Loucy (cell line): ENCODE measurements around the gene MALL.
"Not testable (repeated sequence)": the region's sequence is repeated elsewhere in the genome, so short reads cannot be mapped to it uniquely, and the experiment has no call there.

Experiments
- CTCF ChIP-seq: fragments of 200-600 bp; sonication (generic); conservative IDR thresholded peaks from 2 replicates; pipeline ENCODE4 v1.5.1; 2014; ENCODE audit warnings: mild to moderate bottlenecking, antibody characterized with exemption, low read length
- EZH2phosphoT487 ChIP-seq: fragments of 200-600 bp; IDR thresholded peaks from 2 replicates; pipeline ENCODE4 v1.6.1; 2018; ENCODE audit warnings: antibody characterized with exemption, mild to moderate bottlenecking, moderate library complexity, borderline replicate concordance

DNA sequence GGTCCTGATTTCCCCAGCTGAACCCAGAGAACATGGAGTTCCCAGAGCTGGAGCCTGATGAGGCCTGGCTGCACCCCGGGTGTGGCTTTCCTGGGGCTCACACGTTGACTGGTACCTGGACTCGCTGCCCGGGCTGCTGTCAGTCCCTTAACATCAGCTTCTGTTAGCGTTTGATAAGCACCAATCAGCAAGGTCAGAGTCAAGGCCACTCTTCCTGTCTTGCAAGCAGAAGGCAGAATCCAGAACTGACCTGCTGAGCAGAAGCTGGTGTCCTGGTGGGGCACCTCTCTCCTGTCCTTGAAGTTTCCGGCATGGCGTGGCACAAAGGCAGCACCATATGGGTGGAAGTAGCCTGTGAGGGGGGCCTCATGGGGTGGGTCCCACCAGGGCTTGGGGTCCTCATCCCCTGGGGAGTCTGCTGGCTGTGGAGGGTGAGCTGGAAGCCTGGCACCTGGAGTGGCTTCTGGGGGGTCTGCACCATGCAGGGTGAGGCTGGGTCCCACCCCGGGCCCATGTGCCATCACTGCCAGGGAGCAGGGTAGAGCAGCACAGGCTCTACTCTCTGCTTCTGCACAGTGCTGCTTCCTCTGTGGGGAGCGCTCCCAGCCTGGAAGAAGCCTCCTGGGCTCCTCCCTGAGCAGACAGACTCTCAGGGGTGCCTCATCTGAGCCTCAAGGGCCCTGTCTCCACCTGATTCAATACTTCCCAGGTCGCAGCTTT, 73.5 kb downstream of the MALL start:
- TF ChIP-seq CTCF, EZH2phosphoT487: not testable (repeated sequence)
